Vagina (tissue), 2 donors: ENCODE measurements around the gene MEIG1. TPM values are rescaled to one million over a fixed set of nuclear protein-coding genes. Genes with fewer than 3 reads are reported as not detected.
"Not testable (repeated sequence)": the region's sequence is repeated elsewhere in the genome, so short reads cannot be mapped to it uniquely, and the experiment has no call there.

Experiments
- DNase-seq, 2 donors: peaks; one replicate each; pipeline ENCODE4 v3.0.0-alpha.2; 2017; ENCODE audit errors: extremely low spot score in 2 of 2
- H3K27ac ChIP-seq: fragments of 200-600 bp; sonication (generic); one replicate; pipeline ENCODE4 v1.5.1; 2019
- H3K27me3 ChIP-seq: fragments of 200-600 bp; sonication (generic); one replicate; pipeline ENCODE4 v1.5.1; 2019
- H3K36me3 ChIP-seq, 2 donors: fragments of 200-600 bp; sonication (generic); one replicate each; pipeline ENCODE4 v1.5.1; 2017 to 2019
- H3K4me1 ChIP-seq: fragments of 200-600 bp; sonication (generic); one replicate; pipeline ENCODE4 v1.5.1; 2019
- H3K4me3 ChIP-seq, 2 donors: fragments of 200-600 bp; sonication (generic); 1 replicate in 1 of 2; 2 replicates in 1 of 2; pipeline ENCODE4 v1.5.1; 2016 to 2019
- H3K9me3 ChIP-seq: fragments of 200-600 bp; sonication (generic); one replicate; pipeline ENCODE4 v1.5.1; 2019
- POLR2A ChIP-seq, 2 donors: fragments of 450-650 bp; IDR thresholded peaks; one replicate each; pipeline ENCODE4 v1.6.1; 2017; ENCODE audit warnings: antibody characterized with exemption in 2 of 2, mild to moderate bottlenecking in 2 of 2, moderate library complexity in 2 of 2
- POLR2AphosphoS5 ChIP-seq, 2 donors: sonication (generic); formaldehyde crosslinking; IDR thresholded peaks; one replicate each; pipeline ENCODE4 v1.9.0; 2017; ENCODE audit warnings: antibody characterized with exemption in 2 of 2, mild to moderate bottlenecking in 2 of 2, low read depth in 1 of 2; ENCODE audit not compliant: insufficient read depth in 1 of 2
- intact Hi-C: fragments of 100-400 bp; cut with DNase I; formaldehyde crosslinking; loops from one replicate; pipeline ENCODE4 v1.15.1; 2023
- total RNA-seq: library from RNA; depleted of rRNA; stranded (reverse); fragments of >200 nt; gene quantifications from one replicate; pipeline ENCODE4 v1.2.3, GENCODE V29; 2016
- TF ChIP-seq, protein P1 (sequence below), 3 experiments: fragments of 450-650 bp in 2 of 3; fragments of 200-600 bp in 1 of 3; sonication (generic) in 1 of 3; IDR thresholded peaks; one replicate each; pipeline ENCODE4 v1.5.1; 2017 to 2019; ENCODE audit warnings: antibody characterized with exemption in 3 of 3, mild to moderate bottlenecking in 2 of 3, moderate library complexity in 2 of 3

Gene MEIG1
- total RNA-seq, 1 donor from 2014 or later, result not detected

GRCh38 chr10:14936584-14936983 is 22.6 kb upstream of the MEIG1 start:
- intact Hi-C loops, result no loop called here
- TF ChIP-seq POLR2A (IDR thresholded peaks at IDR 0.05) (no peak), POLR2AphosphoS5 (IDR thresholded peaks at IDR 0.05; ENCODE audit: insufficient read depth in 1 of 2, low read depth in 1 of 2) (no peak)
- TF ChIP-seq, protein P1, sequence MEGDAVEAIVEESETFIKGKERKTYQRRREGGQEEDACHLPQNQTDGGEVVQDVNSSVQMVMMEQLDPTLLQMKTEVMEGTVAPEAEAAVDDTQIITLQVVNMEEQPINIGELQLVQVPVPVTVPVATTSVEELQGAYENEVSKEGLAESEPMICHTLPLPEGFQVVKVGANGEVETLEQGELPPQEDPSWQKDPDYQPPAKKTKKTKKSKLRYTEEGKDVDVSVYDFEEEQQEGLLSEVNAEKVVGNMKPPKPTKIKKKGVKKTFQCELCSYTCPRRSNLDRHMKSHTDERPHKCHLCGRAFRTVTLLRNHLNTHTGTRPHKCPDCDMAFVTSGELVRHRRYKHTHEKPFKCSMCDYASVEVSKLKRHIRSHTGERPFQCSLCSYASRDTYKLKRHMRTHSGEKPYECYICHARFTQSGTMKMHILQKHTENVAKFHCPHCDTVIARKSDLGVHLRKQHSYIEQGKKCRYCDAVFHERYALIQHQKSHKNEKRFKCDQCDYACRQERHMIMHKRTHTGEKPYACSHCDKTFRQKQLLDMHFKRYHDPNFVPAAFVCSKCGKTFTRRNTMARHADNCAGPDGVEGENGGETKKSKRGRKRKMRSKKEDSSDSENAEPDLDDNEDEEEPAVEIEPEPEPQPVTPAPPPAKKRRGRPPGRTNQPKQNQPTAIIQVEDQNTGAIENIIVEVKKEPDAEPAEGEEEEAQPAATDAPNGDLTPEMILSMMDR (IDR thresholded peaks at IDR 0.05), result no peak
- Histone ChIP-seq H3K9me3 (no peaks in the 10 kb centered on the region), H3K27ac (no peak overlapping the region), H3K4me3 (no peak overlapping the region), H3K27me3 (no peaks in the 10 kb centered on the region), H3K4me1 (no peaks in the 10 kb centered on the region), H3K36me3 (peaks cover 0 to 36% of the 10 kb centered on the region in 2 donors)
- DNase-seq, result peak; percentile 11 to 14

- intact Hi-C loops, H3K4me1 ChIP-seq, H3K27me3 ChIP-seq, H3K4me3 ChIP-seq, H3K9me3 ChIP-seq, H3K27ac ChIP-seq: not testable (repeated sequence)
- DNase-seq, result peak in 1 of 2 donors; percentile 14
- H3K36me3 ChIP-seq, result peaks cover 0 to 26% of the 10 kb centered on the region in 2 donors
These were observed 20.2 kb upstream of the MEIG1 start for GRCh38 chr10:14938971-14939370.

DNA sequence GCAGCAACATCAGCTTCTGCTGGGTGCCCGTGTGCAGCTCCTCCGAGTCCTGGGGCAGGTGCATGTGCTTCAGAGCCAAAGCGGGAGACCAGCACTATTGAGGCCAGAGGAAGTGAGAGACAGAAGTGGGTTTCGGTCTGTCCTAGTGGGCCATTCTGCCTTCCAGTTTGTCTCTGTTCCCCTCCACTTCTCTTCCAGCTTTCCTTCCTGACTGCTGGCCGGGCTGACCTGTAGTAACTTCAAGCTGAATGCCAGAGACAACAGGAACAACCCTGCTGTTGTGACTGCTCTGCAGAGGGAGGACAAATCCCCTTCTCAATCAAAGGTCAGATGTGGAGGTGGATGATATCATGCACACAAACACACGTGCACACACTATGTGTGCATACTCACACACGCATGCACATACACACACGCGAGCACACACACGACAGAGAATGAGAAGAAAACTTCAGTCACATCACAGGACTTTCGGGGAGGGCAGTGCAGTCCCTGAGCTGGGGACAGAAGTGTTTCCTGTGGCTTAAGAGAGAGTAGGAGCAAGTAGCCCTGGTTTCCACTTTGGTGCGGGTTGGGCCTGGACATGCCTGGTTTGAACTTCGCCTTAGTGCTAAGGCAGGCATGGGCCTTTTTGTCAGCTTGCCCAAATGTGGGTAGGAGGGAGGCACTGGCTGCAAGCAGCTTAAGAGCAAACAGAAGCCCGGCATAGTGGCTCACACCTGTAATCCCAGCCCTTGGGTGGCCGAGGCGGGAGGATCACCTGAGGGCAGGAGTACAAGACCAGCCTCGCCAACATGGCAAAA is 16.8 kb upstream of the MEIG1 start:
- H3K9me3 ChIP-seq, H3K27me3 ChIP-seq, intact Hi-C loops, H3K4me1 ChIP-seq, H3K27ac ChIP-seq, DNase-seq, H3K4me3 ChIP-seq: not testable (repeated sequence)
- peaks cover 0 to 31% of the 10 kb centered on the region in 2 donors for H3K36me3 ChIP-seq

DNA sequence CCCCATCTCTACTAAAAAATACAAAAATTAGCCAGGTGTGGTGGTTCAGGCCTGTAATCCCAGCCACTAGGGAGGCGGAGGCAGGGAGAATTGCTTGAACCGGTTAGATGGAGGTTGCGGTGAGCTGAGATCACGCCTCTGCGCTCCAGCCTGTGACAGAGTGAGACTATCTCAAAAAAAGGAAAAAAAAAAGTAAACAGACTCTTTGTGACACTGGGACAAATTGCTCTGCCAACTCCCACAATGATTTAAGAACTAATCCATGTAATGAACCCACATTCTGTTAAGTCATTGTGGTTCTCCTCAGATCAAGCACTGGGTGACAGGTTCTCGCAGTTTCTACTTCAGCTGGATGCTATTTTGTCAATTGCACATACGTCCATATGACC is 16.2 kb upstream of the MEIG1 start:
- H3K4me1 ChIP-seq, H3K9me3 ChIP-seq, H3K27ac ChIP-seq, DNase-seq, H3K4me3 ChIP-seq, H3K27me3 ChIP-seq, intact Hi-C loops: not testable (repeated sequence)
- H3K36me3 ChIP-seq, result peaks cover 0 to 37% of the 10 kb centered on the region in 2 donors

DNA sequence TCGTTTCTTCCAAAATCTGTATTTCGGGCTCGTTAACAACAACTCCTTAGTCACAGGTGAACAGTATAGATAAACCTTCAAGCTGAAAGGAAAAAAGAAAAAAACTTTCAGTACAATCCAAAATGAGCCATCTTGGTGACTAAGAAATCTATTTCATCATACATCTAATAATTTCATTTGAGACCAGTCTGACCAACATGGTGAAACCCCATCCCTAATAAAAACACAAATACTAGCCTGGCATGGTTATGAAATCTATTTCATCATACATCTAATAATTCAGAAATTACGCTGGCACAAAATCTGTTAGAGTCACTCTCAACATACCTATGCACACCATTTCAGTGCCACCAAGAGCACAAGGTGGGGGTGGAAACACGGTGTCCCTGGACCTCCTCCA is 14.1 kb upstream of the MEIG1 start:
- no peak overlapping the region for H3K27ac ChIP-seq
- H3K4me1 ChIP-seq, result no peaks in the 10 kb centered on the region
- H3K4me3 ChIP-seq, result no peak overlapping the region
- H3K36me3 ChIP-seq, result peaks cover 0 to 48% of the 10 kb centered on the region in 2 donors
- H3K27me3 ChIP-seq, result no peaks in the 10 kb centered on the region
- TF ChIP-seq, protein P1 (IDR thresholded peaks at IDR 0.05), result no peak
- no peaks in the 10 kb centered on the region for H3K9me3 ChIP-seq
- intact Hi-C loops, result no loop called here
- DNase-seq, result no peak

GRCh38 chr10:14947268-14947667 is 11.9 kb upstream of the MEIG1 start:
- Histone ChIP-seq H3K27me3 (no peaks in the 10 kb centered on the region), H3K9me3 (no peaks in the 10 kb centered on the region), H3K4me3 (no peak overlapping the region), H3K27ac (no peak overlapping the region), H3K36me3 (peaks cover 0 to 42% of the 10 kb centered on the region in 2 donors), H3K4me1 (peaks cover 9% of the 10 kb centered on the region)
- intact Hi-C loops, result no loop called here
- DNase-seq, result no peak
- TF ChIP-seq, protein P1 (IDR thresholded peaks at IDR 0.05), result no peak
- TF ChIP-seq POLR2AphosphoS5 (IDR thresholded peaks at IDR 0.05; ENCODE audit: insufficient read depth in 1 of 2, low read depth in 1 of 2) (no peak), POLR2A (IDR thresholded peaks at IDR 0.05) (no peak)
